ENCODE data around the gene PPIL4. TPM values are rescaled to one million over a fixed set of nuclear protein-coding genes. Genes with fewer than 3 reads are reported as not detected.

PPIL4 gene
- total RNA-seq (10 to 100 TPM; 31.3 to 35.0 (median 31.9) TPM), polyA plus RNA-seq (10 to 100 TPM; 15.6 to 18.6 (median 17.6) TPM)

DNA sequence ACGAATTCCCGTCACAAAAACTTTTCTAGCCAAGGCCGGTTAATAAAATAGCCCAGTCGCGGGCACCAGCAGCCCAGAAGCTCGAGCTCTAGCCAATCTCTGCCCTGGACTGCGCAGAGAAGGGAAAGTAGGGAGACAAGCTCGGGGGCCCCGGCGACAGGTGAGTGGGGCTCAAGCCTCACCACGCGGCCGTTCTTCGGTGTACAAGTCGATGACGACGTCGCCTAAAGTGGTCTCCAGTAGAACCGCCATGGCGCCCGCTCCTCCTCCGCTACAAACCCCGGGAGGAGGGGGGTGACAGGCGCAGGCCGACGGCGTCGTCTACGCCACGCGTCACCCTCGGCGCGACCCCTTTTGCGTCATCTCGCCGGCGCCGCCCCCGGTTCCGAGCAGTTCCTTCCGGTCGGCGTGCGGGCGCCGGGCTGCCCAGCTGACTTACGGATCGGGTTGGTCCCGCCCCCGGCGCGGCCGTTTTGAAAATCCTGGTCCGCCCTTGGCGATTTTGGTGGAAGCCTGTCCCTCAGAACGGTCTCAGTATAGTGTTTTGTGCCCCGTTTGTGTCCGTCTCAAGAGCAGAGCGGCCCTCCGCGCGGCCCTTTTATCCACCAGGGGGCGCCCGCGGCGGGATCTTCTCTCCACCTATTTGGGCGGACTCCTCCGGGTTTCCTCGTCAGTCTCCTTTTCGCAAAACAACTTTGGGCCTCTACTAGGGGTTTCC lies at the start of gene PPIL4:
TSS of gene PPIL4 (minus strand) at position 290 of the 718 bp plus-strand sequence. CDS start at position 252, 38 bp downstream.
- peak; percentile 98 for DNase-seq
- intact Hi-C loops (cut with DNase I): loop anchor here (2.0 to 10.0 kb wide), 3 partner anchors 21 to 379 kb away; partner anchors contain the start of genes GINM1, KATNA1 and RAET1G
- peaks cover 0 to 31% (median 23%) of the 10 kb centered on the region in 4 donors for H3K4me1 ChIP-seq
- peaks cover 0 to 2% (median under 1%) of the 10 kb centered on the region in 4 donors for H3K36me3 ChIP-seq
- H3K9me3 ChIP-seq: no peaks in the 10 kb centered on the region
- peak in 3 of 4 donors; percentile 17 to 89 (median 35) for TF ChIP-seq EP300 (IDR thresholded peaks at IDR 0.05)
- peak; percentile 96 to 98 (median 97) for TF ChIP-seq POLR2AphosphoS5 (IDR thresholded peaks at IDR 0.05)
- peak; percentile 49 to 87 (median 70) for TF ChIP-seq CTCF (IDR thresholded peaks at IDR 0.05)
- peak; percentile 85 to 86 for TF ChIP-seq POLR2A (IDR thresholded peaks at IDR 0.05)
- peak within 1 kb of the TSS; percentile 78 to 99 (median 88) for H3K4me3 ChIP-seq
- 0% methylated on average over 71 of the region's 71 CpGs for WGBS, 2 donors
- H3K27me3 ChIP-seq: no peaks in the 10 kb centered on the region
- H3K27ac ChIP-seq: peak within 1 kb of the TSS; percentile 94 to 99 (median 98)

DNA sequence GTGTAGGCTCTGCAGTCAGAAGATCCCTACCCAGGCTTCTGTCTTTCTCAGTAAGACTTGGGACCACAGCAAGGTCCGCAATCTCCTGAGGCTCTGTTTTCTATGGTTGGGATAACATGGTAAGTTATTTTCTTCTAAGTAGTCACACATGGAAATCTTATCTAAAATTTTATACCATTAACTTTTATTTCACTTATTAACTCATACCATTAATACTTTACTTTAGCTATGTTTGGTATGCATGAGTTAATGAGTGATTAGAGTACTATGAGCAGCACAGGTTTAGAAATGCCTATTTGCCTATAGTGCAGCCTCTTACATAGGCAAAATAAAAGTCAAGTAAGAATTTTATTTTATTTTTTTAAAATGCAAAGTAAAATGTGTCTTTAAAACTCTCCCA lies 47.6 kb upstream of the PPIL4 start:
- no peaks in the 10 kb centered on the region for H3K9me3 ChIP-seq
- H3K4me1 ChIP-seq: no peaks in the 10 kb centered on the region
- H3K27me3 ChIP-seq: no peaks in the 10 kb centered on the region
- intact Hi-C loops (cut with DNase I): no loop called here
- TF ChIP-seq CTCF (IDR thresholded peaks at IDR 0.05) (no peak), EP300 (IDR thresholded peaks at IDR 0.05) (no peak), POLR2A (IDR thresholded peaks at IDR 0.05) (no peak), POLR2AphosphoS5 (IDR thresholded peaks at IDR 0.05) (no peak)
- no peak overlapping the region for H3K4me3 ChIP-seq
- no peak for DNase-seq
- H3K36me3 ChIP-seq: peaks cover 14 to 94% (median 27%) of the 10 kb centered on the region in 4 donors
- H3K27ac ChIP-seq: no peak overlapping the region
- WGBS, 2 donors: 100% methylated on average over 1 of the region's 1 CpG

DNA sequence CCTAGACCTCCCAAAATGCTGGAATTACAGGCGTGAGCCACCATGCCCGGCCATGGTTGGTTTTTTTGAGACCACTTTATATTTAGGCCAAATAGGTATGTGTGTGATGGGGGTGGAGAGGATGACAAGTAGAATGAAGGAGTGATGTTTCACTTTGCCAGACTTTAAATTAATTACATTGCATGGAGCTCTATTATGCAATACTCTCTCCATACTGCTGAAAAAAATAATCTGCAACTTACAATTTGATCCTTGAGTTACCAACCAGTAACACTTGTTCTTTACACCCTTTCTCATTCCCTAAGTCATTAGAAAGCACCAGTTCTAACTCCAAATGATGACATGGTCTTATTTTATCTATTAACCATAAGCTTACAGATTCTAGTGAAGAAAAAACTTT lies 47.1 kb upstream of the PPIL4 start:
- Histone ChIP-seq H3K36me3 (peaks cover 14 to 94% (median 25%) of the 10 kb centered on the region in 4 donors), H3K27me3 (no peaks in the 10 kb centered on the region), H3K4me1 (no peaks in the 10 kb centered on the region), H3K9me3 (no peaks in the 10 kb centered on the region), H3K4me3 (no peak overlapping the region), H3K27ac (no peak overlapping the region)
- TF ChIP-seq EP300 (IDR thresholded peaks at IDR 0.05) (no peak), POLR2A (IDR thresholded peaks at IDR 0.05) (no peak), POLR2AphosphoS5 (IDR thresholded peaks at IDR 0.05) (no peak), CTCF (IDR thresholded peaks at IDR 0.05) (no peak)
- no peak for DNase-seq
- intact Hi-C loops (cut with DNase I): no loop called here
- 99 to 100% methylated on average over 2 of the region's 2 CpGs for WGBS, 2 donors

- Histone ChIP-seq H3K4me3 (no peak overlapping the region), H3K36me3 (peaks cover 0 to 95% (median 19%) of the 10 kb centered on the region in 4 donors), H3K27ac (no peak overlapping the region), H3K9me3 (no peaks in the 10 kb centered on the region), H3K4me1 (no peaks in the 10 kb centered on the region), H3K27me3 (no peaks in the 10 kb centered on the region)
- intact Hi-C loops (cut with DNase I): no loop called here
- no peak for TF ChIP-seq CTCF (IDR thresholded peaks at IDR 0.05)
- DNase-seq: no peak
- 95 to 99% methylated on average over 2 of the region's 2 CpGs for WGBS, 2 donors
Observed at GRCh38 chr6:149586149-149586548, 40.3 kb upstream of the PPIL4 start.

Data from sigmoid colon (tissue), 7 donors.